MM.1S (cell line): ENCODE data around the gene GRXCR1.

Experiments
- DNase-seq: peaks from one replicate; pipeline ENCODE4 v3.0.0-alpha.2; 2015
- H2AFZ ChIP-seq: fragments of 300-600 bp; sonication (generic); 2 replicates; pipeline ENCODE4 v1.6.0; 2016; ENCODE audit warnings: antibody characterized with exemption, low read length
- H3F3A ChIP-seq: fragments of 300-600 bp; sonication (generic); 2 replicates; pipeline ENCODE4 v1.6.1; 2016; ENCODE audit warnings: mild to moderate bottlenecking, antibody characterized with exemption, low read length, moderate library complexity, mixed read lengths; ENCODE audit not compliant: insufficient read depth
- H3K27ac ChIP-seq: fragments of 300-600 bp; sonication (generic); 2 replicates; pipeline ENCODE4 v1.5.1; 2016; ENCODE audit warnings: mild to moderate bottlenecking, low read length
- H3K27me3 ChIP-seq: fragments of 300-600 bp; sonication (generic); replicated peaks from 2 replicates; pipeline ENCODE4 v1.6.0; 2016; ENCODE audit warnings: low read length; ENCODE audit not compliant: insufficient read depth
- H3K36me3 ChIP-seq: fragments of 300-600 bp; sonication (generic); replicated peaks from 2 replicates; pipeline ENCODE4 v1.6.1; 2016; ENCODE audit warnings: mild to moderate bottlenecking, low read length, mixed read lengths; ENCODE audit not compliant: insufficient read depth
- H3K4me1 ChIP-seq: fragments of 300-600 bp; sonication (generic); 2 replicates; pipeline ENCODE4 v1.6.1; 2016; ENCODE audit warnings: low read length, mixed read lengths
- H3K4me2 ChIP-seq: fragments of 300-600 bp; sonication (generic); 2 replicates; pipeline ENCODE4 v1.6.0; 2016; ENCODE audit warnings: low read depth, low read length
- H3K4me3 ChIP-seq: fragments of 300-600 bp; sonication (generic); 2 replicates; pipeline ENCODE4 v1.5.1; 2016; ENCODE audit warnings: low read length, mixed read lengths
- H3K79me2 ChIP-seq: fragments of 300-600 bp; sonication (generic); 2 replicates; pipeline ENCODE4 v1.6.1; 2016; ENCODE audit warnings: mixed run types, low read length, mixed read lengths
- H3K9ac ChIP-seq: fragments of 300-600 bp; sonication (generic); 2 replicates; pipeline ENCODE4 v1.6.1; 2016; ENCODE audit warnings: low read length, mixed read lengths
- H3K9me2 ChIP-seq: fragments of 300-600 bp; sonication (generic); replicated peaks from 2 replicates; pipeline ENCODE4 v1.6.1; 2016; ENCODE audit warnings: mild to moderate bottlenecking, low read length, mixed read lengths; ENCODE audit not compliant: insufficient read depth
- H3K9me3 ChIP-seq: fragments of 300-600 bp; sonication (generic); replicated peaks from 2 replicates; pipeline ENCODE4 v1.6.1; 2016; ENCODE audit warnings: mild to moderate bottlenecking, low read length, mixed read lengths; ENCODE audit not compliant: insufficient read depth
- H4K20me1 ChIP-seq: fragments of 300-600 bp; sonication (generic); 2 replicates; pipeline ENCODE4 v1.6.1; 2016; ENCODE audit warnings: mild to moderate bottlenecking, low read length, moderate library complexity, mixed read lengths; ENCODE audit not compliant: insufficient read depth
- CTCF ChIP-seq: fragments of 300-600 bp; sonication (generic); IDR thresholded peaks from 2 replicates; pipeline ENCODE4 v1.5.1; 2016; ENCODE audit warnings: antibody characterized with exemption, low read length, mixed read lengths
- EZH2 ChIP-seq: fragments of 300-600 bp; sonication (generic); optimal IDR thresholded peaks from 2 replicates; pipeline ENCODE3; 2017; ENCODE audit warnings: low read depth, mild to moderate bottlenecking, antibody characterized with exemption, low read length, mixed read lengths
- EZH2phosphoT487 ChIP-seq: fragments of 300-600 bp; sonication (generic); IDR thresholded peaks from 2 replicates; pipeline ENCODE4 v1.6.1; 2018; ENCODE audit warnings: antibody characterized with exemption, low read length

Gene GRXCR1

GRCh38 chr4:42881253-42881652 is 11.3 kb upstream of the GRXCR1 start:
- no peak overlapping the region for H3K4me3 ChIP-seq
- no peaks in the 10 kb centered on the region for H3K9me2 ChIP-seq
- H3K27ac ChIP-seq, result no peak overlapping the region
- H3F3A ChIP-seq, result no peaks in the 10 kb centered on the region
- no peaks in the 10 kb centered on the region for H3K4me1 ChIP-seq
- H4K20me1 ChIP-seq, result no peaks in the 10 kb centered on the region
- H2AFZ ChIP-seq, result no peak overlapping the region
- no peaks in the 10 kb centered on the region for H3K27me3 ChIP-seq
- TF ChIP-seq CTCF, result no peak
- no peak for TF ChIP-seq EZH2phosphoT487
- TF ChIP-seq EZH2, result no peak
- no peak overlapping the region for H3K9ac ChIP-seq
- H3K36me3 ChIP-seq, result no peaks in the 10 kb centered on the region
- no peak overlapping the region for H3K4me2 ChIP-seq
- H3K79me2 ChIP-seq, result no peaks in the 10 kb centered on the region
- H3K9me3 ChIP-seq, result no peaks in the 10 kb centered on the region
- no peak for DNase-seq

GRCh38 chr4:42891644-42892043 is 869 bp upstream of the GRXCR1 start:
- no peaks in the 10 kb centered on the region for H4K20me1 ChIP-seq
- no peaks in the 10 kb centered on the region for H3K4me1 ChIP-seq
- no peaks in the 10 kb centered on the region for H3K36me3 ChIP-seq
- no peak overlapping the region for H3K27ac ChIP-seq
- H3K79me2 ChIP-seq, result no peaks in the 10 kb centered on the region
- no peak overlapping the region for H3K9ac ChIP-seq
- TF ChIP-seq CTCF, result no peak
- TF ChIP-seq EZH2, result no peak
- TF ChIP-seq EZH2phosphoT487, result no peak
- H3K9me3 ChIP-seq, result no peaks in the 10 kb centered on the region
- H2AFZ ChIP-seq, result no peak overlapping the region
- H3K9me2 ChIP-seq, result no peaks in the 10 kb centered on the region
- no peaks in the 10 kb centered on the region for H3K27me3 ChIP-seq
- no peaks in the 10 kb centered on the region for H3F3A ChIP-seq
- no peak overlapping the region for H3K4me3 ChIP-seq
- no peak overlapping the region for H3K4me2 ChIP-seq
- DNase-seq, result no peak

GRCh38 chr4:42895452-42895851 is 2.9 kb downstream of the GRXCR1 start:
- no peak for TF ChIP-seq EZH2

GRCh38 chr4:42904986-42905385 is 12.5 kb downstream of the GRXCR1 start:
- TF ChIP-seq CTCF (no peak), EZH2phosphoT487 (no peak), EZH2 (no peak)
- Histone ChIP-seq H3K4me3 (no peak overlapping the region), H3K9me3 (no peaks in the 10 kb centered on the region), H3K27me3 (no peaks in the 10 kb centered on the region), H3K27ac (no peak overlapping the region), H3K4me1 (no peaks in the 10 kb centered on the region), H2AFZ (no peak overlapping the region), H3K4me2 (no peak overlapping the region), H3K9ac (no peak overlapping the region), H3K9me2 (0 out of 2 replicates have a peak, but pooled peaks cover 3% of the 10 kb centered on the region), H3K36me3 (no peaks in the 10 kb centered on the region), H3F3A (no peaks in the 10 kb centered on the region), H3K79me2 (no peaks in the 10 kb centered on the region), H4K20me1 (no peaks in the 10 kb centered on the region)
- no peak for DNase-seq

More at GRCh38 chr4:42895452-42895851, 2.9 kb downstream of the GRXCR1 start:
- Histone ChIP-seq H3K9me3 (no peaks in the 10 kb centered on the region), H3K9me2 (no peaks in the 10 kb centered on the region), H2AFZ (no peak overlapping the region), H4K20me1 (no peaks in the 10 kb centered on the region), H3K36me3 (no peaks in the 10 kb centered on the region), H3K79me2 (no peaks in the 10 kb centered on the region), H3K27me3 (no peaks in the 10 kb centered on the region), H3K4me1 (no peaks in the 10 kb centered on the region), H3K27ac (no peak overlapping the region), H3K4me3 (no peak overlapping the region), H3F3A (no peaks in the 10 kb centered on the region), H3K4me2 (no peak overlapping the region), H3K9ac (no peak overlapping the region)
- no peak for DNase-seq
